Stimulated activated CD4-positive, alpha-beta T cell treated with anti-CD3 and anti-CD28 coated beads, Interleukin-15, amount 100 ng/mL, for 24 hours (primary cell): ENCODE measurements around the gene CNPY1.
"Not testable (repeated sequence)": the region's sequence is repeated elsewhere in the genome, so short reads cannot be mapped to it uniquely, and the experiment has no call there.

Experiments
- DNase-seq: peaks from one replicate; pipeline ENCODE4 v3.0.0-alpha.2; 2020

Gene CNPY1

DNA sequence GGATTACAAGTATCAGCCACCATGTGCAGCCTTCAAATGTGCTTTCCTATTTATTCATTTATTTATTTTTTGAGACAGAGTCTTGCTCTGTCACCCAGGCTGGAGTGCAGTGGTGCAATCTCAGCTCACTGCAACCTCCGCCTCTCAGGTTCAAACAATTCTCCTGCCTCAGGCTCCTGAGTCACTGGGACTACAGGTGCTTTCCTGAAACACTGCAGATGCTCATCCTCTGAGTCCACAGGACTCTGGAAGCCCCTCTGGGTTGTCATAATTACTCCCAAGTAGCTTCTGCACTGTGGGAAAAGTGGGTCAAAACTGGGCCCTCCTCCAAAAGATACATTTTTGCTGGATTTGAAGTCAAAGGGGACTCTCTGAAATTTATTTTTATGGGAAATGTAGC is at the start of gene CNPY1:
CNPY1 (minus strand) TSS at position 111 of the 400 bp plus-strand sequence. CDS start 630 bp downstream, outside the sequence.
- DNase-seq = not testable (repeated sequence)

DNA sequence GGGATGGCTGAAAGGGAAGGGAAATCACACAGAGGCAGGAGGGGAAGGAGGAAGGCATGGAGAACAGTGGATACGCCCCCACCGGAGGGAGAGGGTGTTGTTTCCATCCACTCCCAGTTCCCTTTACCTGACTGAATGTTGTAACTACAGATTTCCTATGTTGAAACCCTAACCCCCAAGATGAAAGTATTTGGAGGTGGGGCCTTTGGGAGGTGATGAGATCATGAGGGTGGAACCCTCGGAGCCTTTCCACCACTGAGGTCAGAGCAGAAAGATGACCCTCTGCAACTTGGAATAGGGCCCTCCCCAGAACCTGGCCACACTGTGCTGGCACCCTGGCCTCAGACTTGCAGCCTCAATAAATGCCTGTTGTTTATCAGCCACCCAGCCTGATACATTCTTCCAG is 48.6 kb upstream of the CNPY1 start:
- no peak for DNase-seq

DNA sequence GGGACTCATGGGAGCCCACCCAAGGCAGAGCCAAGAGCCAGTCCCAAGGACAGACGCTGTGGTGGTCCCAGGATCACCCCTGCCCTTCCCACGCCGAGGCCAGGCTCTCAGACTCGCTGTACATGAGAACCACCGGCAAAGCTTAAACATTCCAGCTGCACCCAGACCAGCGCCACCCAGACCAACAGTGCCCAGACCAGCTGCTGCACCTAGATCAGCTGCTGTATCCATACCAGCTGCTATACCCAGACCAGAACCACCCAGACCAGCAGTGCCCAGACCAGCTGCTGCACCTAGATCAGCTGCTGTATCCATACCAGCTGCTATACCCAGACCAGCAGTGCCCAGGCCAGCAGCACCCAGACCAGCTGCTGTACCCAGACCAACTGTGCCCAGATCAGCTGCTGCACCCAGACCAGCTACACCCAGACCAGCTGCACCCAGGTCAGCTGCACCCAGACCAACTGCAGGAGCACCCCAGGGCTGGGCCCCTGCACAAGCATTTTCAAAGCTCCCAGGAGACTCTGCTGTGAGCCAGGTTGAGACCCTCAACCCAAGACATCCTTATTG is 47.9 kb upstream of the CNPY1 start:
- DNase-seq = no peak

DNA sequence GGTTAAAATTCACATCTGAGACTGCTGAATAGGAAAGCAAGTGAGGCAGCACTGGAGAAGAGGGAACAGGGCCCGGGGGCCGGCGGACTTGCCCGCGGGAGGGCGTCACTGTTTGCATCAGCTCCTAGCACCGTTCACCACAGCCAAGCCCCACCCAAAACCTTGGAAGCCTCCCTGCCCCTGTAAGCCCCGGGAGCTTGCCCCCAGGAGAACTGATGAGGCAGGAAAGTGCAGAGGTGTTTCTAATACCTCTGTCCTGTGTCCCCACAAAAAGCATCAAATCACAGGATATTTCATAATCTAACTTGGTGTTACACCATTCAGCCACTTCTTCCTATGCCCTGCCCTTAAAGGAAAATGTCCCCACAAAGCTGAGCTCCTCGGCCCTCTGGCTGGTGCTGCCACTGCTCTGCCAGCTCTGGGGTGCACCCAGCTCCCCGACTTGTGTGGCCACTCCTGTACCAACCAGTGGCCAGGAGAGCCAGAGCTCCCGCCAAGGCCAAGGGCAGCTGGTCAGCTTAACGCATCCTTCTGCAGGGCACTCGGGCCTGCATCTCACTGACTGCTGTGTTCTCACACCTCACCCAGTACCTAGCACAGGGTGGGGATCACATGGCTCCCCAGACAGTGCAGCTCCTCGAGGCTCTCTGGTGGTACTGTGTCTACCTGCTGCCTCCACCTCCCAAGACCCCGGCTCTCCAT is 47.3 kb upstream of the CNPY1 start:
- no peak for DNase-seq

DNA sequence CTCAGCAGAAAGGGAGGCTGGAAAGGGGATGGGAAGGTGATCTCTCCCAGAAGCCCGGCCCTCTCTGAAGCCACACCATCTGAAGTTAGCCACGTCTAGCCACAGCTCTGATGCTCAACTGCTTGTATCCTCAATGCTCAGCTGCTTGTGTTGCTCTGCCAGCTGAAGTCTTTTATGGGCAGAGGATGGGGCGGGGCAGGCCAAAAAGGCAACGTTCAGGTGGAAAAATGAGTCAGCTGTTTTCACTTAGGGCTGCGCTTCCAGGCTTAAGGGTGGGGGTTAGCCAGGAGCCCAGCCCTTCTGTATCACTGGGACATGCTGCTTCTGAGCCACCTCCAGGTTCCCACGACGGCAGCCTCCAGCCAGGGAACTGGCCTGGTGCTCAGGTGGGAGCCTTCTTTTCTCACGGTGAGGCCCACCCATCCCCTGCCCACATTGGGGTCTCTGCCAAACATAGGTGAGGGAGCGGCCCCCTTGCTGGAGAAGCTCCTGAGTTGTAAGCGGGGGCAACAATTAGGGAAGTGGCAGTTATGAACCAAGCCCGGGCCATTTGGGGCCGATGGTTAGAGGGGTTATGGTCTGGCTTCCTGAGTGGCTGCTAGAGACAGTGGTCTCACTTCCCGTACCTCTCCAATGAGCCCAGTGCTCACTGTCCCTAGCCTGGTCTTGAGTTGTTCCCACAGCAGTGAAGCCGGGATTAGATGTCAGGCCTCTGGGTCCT is 44.9 kb upstream of the CNPY1 start:
- no peak for DNase-seq

DNA sequence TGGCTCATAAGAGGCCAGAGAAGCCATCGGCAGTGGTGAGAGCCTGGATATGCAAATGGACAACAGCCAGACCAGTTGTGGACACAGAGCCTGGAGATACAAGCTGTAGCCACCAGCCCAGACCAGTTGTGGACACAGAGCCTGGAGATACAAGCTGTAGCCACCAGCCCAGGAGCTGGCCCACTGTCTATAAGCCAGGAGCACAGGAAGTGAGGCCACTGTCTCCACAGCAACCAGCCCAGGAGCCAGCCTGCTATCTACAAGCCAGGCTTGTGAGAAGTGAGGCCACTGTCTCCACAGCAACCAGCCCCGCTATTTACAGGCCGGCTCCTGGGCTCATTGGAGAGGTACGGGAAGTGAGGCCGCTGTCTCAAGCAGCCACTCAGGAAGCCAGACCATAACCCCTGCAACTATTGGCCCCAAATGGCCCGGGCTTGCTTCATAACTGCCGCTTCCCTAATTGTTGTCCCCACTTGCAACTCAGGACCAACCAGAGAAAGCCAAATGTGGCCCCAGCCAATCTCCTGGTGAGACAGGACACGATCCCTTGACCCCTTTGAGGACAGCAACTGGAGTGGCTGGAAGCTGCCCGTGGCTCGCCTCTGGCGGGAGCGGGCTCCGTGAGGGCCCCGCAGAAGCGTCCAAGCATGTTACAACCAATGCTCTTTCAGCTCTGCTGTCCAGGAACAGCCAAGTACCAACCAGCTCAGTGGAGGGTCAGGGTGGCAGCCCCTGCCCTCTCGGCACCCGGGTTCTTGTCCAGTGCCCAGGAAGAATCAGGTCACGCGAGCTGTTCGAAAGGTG is 44.1 kb upstream of the CNPY1 start:
- no peak for DNase-seq

DNA sequence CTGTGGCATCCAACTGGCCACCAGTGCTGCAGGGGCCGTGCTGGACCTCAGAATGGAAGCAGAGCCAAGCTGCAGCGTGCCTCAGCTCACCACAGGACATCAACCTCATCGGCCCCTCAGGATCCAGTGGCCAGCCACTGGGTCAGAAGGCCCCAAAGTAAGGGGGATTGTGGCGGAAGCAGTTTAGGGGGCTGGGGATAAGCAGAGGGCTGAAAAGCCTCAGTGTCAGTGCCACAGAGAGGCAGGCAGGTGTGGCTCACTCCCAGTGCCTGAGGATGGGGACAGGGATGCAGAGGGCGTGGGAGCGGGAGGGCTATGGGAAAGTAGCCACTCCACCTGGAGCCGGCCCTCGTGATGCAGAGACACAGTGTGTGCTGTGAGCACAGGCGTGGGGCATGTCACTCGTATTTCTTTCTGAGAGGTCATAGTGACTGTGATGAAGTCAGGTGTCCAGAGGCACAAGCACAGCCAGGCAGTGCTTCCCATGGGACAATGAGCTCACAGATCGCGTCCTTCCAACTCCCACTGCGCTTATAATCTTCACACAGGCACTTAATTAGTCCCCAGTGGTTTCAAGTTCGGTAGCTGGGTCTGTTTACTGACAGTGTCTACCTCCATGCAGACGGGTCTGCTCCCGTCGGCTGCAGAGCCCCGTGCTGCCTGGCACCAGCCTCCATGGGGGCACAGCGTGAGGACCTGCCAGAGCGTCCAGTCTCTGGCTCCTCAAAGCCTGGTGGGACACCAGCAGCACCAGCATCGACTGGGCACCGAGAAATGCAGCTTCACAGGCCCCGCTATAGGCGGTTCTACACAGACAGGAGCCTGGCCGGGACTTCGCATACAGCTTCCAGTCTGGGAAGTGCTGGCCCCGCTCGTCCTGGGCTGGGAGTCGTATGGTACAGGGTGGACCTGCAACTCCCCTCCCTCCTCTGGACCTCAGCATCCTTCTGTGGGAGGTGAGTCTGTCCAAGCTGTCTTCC is 42.9 kb upstream of the CNPY1 start:
- no peak for DNase-seq

DNA sequence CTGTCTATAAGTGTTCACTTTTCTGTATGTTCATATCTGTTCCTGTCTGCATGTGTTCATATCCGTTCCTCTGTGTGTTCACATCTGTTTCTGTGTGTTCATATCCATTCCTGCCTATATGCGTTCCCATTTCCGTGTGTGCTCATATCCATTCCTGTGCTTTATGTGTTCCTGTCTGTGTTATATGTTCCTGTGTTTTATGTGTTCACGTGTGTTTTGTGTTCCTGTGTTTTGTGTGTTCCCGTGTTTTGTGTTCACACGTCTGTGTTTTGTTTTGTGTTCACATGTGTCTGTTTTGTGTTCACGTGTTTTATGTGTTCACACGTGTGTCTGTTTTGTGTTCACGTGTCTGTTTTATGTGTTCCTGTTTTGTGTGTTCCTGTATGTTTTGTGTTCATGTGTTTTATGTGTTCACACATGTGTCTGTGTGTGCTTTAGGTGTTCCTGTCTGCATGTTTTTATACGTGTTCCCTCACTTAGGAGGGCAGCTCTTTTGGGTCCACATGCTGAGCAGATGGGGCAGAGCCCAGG is 42.2 kb upstream of the CNPY1 start:
- no peak for DNase-seq

DNA sequence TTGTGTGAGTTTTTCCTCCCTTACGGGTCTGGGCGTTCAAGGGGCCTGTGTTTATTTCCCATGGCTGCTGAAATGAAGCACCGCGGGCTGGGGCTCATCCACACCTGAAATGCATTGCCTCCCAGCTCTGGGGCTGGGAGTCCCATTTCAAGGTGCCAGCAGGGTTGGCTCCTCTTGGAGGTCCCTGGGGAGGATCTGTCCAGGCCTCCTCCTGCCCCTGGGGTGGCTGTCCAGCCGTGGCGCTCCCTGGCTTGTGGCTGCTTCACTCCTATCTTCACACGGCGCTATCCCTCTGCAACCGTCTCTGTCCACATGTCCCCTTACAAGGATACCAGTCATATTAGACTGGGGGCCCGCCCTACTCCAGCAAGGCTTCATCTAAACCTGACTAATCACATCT is 41.1 kb upstream of the CNPY1 start:
- DNase-seq = no peak

DNA sequence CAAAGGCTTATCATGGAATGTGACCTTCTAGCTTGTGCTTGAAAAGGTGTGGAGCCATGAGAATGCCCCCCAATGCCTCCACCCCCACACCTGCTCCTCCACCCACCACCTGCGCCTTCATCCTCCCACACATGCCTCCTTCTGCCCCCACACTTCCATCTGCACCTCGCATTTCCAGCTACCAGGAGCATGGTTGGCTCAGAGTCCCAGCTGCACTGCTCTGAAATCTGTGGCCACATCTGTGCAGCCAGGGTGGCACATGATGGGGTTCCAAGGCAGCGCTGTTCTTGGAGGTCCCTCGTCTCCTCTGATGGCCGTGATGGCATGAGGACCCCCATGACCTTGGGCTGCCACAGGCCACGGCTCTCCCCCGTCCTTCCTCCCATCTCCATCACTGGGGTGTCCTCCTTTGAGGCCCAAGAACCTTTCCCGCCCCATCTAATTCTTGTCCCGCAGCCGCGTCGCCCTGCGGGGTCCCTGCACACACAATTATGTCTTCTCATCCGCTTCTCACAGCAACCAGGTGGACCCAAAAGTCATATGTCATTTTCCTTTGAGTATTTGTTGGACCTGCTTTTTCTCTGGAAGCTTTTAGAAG is 40.6 kb upstream of the CNPY1 start:
- DNase-seq = no peak

DNA sequence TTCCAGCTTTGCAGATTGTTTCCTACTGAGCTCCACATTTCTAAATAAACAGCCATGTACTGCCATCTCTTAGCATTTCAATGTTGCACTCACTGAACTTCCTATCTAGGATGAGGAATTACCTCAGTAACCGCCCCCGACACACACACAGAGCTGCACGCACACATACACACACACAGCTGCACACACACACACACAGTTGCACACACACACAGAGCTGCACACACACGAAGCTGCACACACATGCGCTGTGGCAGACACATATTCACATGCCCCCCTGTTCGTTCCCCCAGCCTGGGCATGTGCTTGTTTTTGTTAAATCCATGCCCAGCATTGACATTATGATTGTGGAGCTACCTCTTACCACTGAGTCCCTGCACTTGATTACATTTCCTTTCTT is 39.6 kb upstream of the CNPY1 start:
- DNase-seq = no peak

DNA sequence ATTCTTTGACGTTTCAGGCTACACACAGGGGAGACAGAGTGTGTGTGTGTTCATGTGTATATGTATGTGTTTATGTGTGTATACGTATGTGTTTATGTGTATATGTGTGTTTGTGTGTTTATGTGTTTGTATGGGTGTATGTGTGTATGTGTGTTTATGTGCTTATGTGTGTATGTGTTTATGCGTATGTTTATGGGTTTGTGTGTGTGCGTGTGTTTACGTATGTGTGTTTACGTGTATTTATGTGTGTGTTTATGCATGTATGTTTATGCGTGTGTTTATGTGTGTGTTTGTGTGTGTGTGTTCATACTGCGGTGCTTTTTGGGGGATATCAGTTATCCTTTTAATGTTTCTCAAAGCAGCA is 39.2 kb upstream of the CNPY1 start:
- DNase-seq = no peak

DNA sequence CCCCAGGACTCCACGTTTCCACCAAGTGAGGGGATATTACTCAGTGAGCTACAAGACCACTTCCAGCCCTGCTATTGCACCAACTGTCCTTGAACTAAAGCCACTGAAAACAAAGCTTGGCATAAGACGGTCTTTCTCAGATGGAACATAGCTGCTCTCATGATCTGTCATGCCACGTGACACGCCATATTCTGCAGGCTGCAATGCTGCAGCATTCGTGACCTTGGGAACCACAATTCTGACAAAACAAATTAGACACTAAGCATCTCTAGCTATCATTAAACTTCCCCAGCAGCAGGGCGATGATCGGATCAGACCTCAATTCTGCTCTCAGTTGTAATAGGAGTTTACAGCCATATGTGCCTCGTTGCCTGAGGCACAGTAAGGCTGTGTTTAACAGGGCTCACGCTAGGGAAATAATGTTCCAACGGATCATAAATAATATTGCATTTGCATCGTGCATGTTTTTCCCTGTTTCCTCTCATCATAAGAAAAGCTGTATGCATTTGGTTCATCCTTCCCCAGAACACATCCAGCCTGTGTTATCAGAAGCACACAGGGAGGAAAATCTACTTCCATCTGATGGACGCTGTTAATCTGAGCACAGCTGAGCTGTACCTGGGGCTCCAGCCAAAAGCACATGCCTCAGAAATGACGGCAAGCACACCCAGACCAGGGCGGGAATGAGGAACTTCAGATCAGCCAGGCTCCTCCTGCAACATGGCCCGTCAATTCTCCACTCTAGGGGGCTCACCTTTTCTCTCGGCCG is 38.6 kb upstream of the CNPY1 start:
- DNase-seq = no peak

DNA sequence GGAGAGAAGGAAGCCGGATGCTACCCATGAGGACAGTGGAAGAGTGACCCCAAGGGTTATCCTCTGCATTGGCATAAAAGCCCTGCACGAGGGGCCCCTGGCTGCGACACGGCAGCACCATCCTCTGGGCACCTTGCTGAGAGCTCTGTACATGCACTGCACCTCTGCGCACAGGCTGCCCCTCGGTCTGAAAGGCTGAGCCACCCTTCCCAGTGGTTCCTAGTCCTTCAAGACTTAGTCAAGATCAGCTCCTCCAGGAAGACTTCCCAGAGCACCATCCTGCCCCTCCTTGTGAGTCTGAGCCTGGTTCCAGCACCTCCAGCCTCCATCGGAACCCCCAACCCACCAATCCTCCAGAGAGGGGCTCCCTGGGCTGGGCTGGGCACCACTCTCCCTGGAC is 37.9 kb upstream of the CNPY1 start:
- no peak for DNase-seq

DNA sequence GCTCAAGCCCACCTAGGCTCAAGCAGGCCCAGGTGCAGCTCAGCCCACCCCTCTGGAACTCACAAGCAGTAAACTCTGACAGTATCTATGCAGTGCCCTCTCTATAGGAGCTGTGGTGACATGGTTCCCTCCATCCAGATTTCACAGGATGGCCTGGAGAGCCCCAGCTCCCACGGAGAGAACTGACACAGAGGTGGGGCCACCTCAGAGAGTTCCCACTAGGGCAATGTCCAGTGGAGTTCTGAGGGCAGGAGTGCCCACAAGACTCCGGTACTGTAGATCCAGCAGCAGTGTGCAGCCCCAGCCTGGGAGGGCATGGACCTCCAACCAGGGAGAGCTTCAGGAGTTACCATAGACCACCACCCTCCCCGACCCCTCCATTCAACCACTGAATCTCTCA is 37.3 kb upstream of the CNPY1 start:
- DNase-seq = no peak

DNA sequence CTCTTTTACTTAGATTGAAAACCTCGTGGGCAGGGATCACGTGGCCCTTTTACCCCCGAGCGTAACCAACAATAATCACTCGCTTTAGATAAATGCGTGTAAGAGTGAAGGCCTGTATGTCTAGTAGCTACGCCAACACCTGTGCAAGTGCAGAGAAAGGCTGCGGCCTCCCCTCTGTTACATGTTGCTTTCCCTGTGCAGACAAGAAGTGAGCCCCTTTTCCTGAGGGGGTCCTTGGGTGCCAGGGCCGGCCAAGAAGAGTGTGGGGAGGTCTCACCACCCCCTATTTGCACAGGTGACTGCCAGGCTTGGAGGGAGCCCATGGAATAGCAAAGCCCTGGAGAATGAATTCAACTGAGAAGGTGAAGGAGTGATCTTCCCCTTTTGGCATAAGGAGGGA is 35.6 kb upstream of the CNPY1 start:
- DNase-seq = no peak

DNA sequence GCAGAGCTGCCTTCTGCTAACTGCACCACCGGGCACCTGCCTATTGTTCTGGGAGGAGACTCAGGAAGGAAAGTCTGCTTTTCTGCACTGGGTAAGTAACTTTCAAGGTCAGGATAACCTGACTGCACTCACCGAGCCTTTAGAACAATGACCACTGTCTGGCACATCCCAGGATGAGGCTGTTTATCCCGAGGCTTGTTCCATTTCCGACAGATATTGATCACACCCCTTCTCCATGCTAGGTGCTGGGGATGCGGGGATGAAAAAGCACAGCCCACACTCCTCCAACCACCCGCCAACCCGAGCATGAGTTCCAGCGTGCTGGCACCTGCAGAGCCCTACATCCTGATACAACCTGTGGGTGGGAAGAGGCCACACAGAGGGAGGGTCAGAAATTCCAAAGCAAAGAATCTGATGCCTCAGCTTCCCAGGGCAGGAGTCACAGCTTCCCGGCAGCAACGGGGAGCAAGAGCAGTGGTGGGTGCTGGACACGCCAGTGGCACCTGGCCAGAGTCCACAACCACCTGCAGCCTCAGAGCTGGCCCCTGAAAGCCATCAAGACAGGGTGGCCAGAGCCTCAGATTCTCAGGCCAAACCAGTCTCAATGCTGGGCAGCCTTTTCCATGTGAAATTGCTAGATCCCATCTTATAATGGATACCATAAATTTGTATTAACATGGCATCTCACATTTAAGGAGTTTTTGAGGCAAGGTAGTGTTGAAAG is 34.9 kb upstream of the CNPY1 start:
- no peak for DNase-seq

DNA sequence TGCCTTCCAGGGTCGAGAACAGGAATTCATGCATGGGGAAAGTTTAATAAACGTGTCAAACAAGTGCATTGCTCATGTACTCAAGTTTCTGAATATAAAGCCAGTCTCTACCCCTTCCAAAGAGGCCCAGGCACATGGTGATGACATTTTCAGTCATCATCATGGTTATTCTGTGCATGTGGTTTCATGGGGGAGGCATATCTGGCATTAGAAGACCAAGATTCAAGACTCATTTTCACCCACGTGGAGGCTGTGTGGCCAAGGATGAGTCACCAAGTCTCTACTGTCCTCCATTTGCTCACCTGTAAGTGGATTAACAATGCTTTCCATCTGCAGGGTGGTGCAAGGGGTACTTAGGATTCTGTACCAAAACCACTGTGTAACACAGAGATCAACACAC is 34.0 kb upstream of the CNPY1 start:
- peak; percentile 63 for DNase-seq

DNA sequence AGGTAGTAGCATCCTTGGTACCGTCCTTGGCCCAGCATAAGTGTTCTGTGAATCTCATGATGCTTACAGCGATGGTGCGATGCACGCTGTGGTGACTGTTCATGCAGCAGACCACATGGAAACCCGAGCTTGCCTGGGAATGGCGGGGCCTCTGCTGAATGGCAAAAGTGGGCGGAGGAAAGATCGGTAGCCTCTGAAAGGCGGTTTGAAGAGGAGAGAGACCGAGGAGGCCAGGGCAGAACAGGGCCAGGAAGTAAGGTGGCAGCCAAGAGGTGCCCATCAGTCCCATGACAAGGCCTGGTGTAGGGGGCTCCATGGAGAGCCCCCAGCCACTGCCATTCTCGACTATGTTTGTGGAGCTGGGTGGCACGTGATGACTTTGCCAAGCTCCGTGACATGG is 33.2 kb upstream of the CNPY1 start:
- no peak for DNase-seq

DNA sequence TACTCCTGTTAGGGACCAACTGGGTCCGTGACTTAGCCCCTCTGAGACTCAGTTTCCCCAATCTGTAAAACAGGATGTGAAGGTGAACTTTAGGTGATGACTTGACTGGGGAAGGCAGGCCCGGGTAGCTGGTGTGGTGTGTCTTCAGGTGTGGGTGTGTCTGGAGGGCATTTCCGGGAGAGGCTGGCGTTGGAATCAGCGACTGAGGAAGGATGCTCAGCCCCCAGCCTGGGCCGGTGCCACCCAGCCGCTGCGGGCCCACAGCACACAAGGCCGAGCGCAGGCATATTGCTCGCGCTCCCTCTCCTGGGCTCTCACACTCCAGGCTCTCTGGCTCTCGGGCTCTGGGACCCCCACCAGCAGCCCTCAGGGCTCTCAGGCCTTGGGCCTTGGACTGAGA is 31.7 kb upstream of the CNPY1 start:
- DNase-seq = no peak
